RKO (cell line): Measurements from ENCODE around the gene FETUB.

Source experiments
- DNase-seq: peaks from one replicate; pipeline ENCODE4 v3.0.0-alpha.2; 2016; ENCODE audit warnings: low spot score

FETUB gene

DNA sequence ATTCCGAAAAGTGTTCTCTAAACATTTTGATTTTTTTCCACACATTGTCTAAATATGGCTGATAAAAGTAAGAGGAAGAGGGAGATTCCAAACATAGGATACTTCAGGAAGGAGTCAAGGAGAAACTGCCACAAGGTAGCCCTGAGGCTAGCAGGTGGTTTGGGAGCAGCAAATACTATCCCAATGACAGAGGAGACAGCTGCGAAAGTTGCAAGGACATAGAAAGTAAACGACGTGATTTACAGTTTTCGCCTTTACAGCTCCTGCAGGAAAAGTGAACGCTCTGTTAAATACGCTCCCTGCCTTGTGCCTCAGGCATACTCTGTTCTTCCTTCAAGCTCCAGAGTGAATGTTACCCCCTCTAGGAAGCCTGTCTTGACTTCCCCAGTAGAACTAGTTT is 3.7 kb upstream of the FETUB start:
- no peak for DNase-seq

DNA sequence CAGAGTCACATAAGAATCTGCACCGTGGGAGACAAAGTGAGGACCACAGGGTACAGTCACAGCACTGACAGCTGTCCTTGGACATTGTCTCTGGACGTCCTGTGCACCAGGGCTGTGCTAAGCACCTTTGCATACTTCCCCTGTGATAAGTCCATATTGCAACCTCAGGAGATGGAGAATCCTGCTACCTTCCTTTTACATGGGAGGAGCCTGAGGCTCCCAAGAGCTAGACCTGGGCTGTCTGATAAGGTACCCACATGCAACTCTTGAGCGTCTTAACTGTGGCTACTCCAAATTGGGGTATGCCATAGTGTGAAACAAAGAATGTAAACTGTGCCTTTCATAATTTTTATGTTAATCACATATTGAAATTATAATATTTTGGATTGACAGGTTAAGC is 2.5 kb upstream of the FETUB start:
- no peak for DNase-seq

DNA sequence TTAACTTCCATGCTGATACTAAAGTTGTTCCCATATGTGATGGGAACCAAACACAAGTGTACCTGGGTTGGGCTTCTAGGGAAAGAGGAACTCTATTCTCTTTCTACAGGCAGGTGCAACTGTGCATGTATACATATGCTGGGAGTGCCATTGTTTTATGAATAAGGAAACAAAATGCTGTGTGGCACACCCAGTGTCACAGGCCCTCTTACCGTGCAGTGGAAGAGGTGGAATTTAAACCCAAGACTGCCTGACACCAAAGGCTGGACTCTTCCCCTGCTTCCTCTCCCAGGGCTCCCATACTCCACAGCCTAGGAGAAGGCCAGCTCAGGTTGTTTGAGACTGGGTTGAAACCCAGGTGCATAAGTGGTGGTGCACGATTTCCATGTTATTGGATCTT is 1.9 kb upstream of the FETUB start:
- no peak for DNase-seq

DNA sequence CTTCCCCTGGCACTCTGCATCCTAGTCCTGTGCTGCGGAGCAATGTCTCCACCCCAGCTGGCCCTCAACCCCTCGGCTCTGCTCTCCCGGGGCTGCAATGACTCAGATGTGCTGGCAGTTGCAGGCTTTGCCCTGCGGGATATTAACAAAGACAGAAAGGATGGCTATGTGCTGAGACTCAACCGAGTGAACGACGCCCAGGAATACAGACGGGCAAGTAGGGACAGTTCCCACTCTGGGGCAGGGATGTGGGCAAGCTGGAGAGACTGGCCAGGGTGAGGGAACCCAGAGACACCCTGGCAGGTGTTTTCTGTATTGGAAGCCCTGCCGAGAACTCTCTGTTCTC is 247 bp downstream of the FETUB start:
- no peak for DNase-seq

DNA sequence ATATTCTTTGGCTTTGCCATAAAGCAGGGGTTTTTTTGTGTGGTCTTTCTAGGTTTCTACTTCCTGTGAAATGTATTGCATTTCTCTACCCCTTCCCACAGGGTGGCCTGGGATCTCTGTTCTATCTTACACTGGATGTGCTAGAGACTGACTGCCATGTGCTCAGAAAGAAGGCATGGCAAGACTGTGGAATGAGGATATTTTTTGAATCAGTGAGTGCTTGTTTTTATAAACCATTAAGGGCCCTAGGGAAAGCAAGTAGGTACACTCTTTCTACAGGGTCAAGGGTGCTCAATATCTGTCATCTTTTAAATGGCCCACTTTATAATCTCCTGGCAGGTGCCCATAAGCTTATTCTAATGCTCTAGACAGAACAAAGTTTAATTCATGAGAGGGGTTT is 730 bp downstream of the FETUB start:
- no peak for DNase-seq

DNA sequence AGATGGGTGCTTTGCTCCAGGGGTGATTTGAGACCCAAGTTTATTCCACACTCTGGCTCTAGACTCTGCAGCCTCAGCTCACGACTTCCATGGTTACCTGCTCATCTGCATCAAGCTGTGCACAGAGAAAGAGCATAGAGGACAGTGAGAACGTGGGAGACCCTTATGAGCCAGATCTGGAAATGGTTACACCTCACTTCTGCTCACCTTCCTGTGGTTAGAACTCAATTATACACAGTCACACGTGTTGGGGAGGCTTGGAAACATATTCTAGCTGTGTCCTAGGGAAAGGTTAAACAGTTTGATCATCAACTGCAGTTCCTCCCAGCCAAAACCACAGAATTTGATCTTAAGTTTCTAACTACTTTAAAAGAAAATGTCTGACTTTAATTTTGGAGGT is 1.8 kb downstream of the FETUB start:
- DNase-seq: no peak

DNA sequence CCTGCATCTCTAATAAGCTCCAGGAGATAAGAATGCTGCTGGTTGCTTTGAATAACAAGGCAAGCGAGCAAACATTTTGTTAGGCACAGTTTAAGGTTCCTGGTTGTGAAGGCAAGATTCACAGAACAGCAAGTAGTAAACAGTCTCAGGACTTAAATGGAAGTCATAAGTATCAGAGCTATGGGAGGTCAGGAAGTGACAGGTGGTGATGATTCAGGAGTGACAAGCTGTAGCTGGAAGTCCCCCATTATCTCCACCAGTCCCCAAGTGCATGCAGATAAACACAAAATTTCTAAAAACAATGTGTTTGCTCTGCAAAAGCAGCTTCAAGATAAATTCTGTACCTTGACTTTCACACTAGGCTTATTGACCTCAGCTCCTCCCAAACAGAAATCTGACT is 3.3 kb downstream of the FETUB start:
- DNase-seq: peak; percentile 16

DNA sequence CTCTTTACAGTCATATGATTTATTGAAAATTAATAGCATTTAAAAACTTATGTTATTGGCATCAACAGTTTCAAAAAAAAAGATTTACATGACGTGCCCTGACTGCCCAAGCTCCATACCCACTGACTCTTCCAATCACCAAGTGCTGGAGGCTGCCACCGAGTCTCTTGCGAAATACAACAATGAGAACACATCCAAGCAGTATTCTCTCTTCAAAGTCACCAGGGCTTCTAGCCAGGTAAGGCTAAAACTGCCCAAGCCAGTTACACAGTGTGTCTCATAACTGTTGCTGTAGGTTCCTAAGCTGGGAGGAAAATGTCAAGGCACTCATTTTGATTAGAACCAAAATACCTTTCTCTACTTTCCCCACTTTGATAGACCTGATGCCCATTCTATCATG is 4.5 kb downstream of the FETUB start:
- DNase-seq: no peak

DNA sequence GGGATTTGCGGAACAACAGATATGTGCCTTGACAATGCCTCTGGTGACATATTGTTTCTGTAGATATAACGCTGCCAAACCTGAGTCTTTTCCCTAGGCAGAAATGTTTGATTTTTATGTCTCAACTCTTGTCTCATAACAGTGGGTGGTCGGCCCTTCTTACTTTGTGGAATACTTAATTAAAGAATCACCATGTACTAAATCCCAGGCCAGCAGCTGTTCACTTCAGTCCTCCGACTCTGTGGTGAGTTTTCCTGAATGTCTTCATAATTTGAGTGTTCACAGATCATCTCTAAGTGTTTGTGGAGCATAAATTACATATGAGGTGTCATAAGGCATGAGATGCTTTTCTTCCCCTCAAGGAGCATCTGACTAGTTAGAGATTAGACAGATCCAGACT is 5.9 kb downstream of the FETUB start:
- no peak for DNase-seq

DNA sequence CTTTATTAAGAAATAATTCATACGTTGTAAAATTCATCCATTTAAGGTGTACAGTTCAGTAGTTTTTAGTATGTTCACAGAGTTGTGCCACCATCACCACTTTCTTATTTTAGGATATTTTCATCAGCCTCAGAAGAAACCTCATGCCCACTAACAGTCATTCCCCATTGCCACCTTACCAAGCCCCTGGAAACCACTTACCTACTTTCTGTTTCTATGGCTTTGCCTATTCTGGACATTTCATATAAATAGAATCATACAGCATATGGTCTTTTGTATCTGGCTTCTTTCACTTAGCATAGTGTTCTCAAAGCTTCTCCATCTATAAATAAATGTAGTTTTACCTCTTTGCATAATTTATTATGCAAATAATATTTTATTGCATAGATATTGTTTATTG is 6.6 kb downstream of the FETUB start:
- no peak for DNase-seq

DNA sequence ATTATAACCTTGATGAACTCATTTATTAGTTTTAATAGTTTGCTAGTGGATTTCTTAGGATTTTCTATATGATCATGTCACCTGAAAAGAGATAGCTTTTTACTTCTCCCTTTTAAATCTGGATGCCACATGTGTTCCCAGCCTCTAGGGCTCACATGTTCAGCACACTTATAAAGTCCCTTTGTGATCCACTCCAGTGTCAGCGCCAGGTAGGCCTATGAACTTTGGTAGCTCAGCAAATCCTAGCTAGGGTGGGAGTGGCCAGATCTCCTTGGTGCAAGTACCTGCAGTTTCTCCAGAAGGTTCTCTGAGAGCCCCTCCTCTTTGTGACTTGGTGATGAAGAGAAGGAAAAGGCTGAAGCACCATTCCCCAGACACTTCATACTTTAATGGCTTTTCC is 8.7 kb downstream of the FETUB start:
- no peak for DNase-seq

DNA sequence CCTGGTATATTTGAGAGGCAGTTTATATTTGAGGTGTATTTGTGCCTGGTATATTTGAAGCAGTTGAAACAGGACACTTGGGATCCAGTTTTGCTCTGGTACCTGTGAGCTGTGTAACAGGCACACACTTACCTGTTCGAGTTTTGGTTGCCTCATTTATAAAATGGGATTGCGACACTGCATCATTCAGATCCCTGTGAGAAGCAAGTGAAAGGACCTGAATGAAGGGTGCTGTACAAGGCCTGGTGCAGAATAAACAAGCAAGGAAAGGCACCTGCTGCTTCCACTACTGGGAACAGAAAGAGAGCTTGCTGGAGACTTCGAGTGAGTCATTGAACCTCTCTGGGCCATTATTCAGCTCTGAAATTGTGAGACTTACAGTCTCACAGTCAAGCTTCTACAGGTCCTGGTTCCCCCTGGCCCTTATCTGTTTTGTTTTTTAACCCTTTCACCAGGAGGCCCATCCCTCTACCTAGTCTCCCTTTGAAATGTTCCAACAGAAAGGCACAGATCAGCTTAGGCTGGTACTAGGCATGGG is 11.5 kb downstream of the FETUB start:
- no peak for DNase-seq

DNA sequence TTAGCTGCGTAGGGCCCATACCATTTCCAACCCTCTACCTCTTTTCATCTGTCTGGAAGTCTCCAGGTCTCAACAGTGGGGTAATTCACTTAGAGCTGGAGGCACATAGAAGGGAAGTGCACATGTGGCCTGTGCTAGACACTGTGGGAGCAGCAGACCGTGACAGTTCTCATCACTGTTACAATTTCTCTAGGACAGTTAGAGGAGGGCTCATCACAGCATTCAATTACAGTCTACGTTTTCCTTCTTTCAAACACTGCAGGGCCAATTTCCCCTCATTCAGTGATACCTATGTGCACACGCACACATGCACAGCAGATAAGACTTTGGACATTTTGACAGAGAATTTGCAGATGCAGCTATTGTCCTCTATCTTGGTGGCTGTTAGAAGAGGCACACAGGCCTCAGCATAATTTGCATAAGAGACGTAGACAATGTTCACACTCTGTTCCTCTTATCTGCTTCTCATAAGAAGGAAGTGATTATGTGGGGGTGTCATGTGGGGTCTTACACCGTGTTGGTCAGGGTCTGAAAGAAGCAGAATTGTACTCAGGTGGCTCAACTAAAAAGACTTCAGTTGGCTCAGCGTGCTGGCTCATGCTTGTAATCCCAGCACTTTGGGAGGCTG is 13.0 kb downstream of the FETUB start:
- DNase-seq: no peak

DNA sequence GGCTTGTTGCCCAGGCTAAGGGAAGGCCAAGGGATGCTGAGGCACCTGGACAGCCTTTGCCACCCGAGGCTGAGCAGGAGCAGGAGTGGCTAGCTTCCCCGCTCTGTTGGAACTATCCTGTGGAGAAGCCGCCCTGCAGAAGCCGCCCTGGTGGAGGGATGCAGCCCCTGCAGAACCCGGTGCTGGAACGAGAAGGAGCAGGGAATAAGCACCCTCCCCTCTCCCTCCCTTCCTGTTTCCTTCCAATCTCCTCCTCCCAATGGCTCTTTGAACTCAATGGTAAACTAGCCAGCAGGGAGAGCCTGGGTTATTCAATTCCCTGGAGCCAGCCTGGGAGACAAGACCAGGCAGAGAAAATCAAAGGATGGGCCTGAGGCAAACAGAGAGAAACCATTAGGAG is 13.8 kb downstream of the FETUB start:
- DNase-seq: peak; percentile 4

DNA sequence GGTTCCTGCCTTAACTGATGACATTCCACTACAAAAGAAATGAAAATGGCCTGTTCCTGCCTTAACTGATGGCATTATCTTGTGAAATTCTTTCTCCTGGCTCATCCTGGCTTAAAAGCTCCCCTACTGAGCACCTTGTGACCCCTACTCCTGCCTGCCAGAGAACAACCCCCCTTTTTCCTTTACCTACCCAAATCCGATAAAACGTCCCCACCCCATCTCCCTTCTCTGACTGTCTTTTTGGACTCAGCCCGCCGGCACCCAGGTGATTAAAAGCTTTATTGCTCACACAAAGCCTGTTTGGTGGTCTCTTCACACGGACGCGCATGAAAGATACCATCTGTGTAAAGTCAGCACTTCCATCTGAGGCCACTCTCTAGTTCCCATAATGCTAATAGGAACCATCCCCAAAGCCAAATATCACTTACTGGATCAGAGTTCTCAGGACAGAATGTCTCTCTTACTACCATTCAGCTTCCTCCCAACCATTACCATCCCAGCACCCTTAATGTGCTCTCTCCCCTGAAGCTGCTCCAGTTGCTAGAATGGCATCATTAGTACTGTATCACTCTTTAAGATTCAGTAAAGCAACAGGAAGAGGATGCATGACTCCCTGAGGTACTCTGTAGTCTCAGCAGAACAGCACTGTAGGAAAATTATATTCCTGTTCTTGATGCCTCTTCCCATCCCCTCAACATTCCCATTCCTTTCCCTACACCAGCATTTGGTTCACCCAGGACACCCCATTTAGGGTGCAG is 23.3 kb downstream of the FETUB start:
- DNase-seq: no peak

DNA sequence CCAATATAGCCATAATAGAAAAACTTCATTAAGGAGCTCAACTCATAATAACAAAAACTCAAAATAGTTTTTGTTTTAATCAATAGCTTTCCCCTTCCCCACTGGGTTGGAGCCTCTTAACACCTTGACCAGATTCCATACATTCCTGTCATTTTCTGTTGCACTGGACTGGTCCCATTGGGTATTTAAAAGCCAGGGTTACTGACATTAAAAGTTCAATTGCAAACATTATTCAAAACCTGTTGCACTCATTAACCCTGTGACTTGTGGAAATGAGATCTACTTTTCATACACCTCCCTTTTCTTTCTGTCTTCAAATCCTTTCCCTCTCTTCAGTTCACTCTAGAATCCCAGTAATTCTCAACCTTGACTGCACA is 23.9 kb downstream of the FETUB start:
- DNase-seq: no peak

DNA sequence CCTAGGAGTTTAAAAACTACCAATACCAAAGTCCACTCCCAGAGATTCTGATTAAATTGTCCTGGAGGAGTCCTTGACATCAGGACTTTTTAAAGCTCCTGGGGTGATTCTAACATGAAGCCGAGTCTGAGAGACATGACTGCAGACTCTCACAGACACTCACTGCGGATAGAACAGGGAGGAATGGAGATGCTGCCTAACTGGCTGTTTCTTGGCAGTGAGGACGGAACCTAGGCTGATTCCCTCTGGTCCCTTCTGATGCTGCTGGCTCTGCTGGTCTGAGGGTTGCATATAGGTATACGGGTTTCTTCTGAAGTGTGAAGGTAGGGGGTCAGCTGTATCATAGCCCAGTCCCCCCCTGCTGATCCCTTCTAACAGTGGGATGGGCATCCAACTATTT is 24.3 kb downstream of the FETUB start:
- DNase-seq: no peak

DNA sequence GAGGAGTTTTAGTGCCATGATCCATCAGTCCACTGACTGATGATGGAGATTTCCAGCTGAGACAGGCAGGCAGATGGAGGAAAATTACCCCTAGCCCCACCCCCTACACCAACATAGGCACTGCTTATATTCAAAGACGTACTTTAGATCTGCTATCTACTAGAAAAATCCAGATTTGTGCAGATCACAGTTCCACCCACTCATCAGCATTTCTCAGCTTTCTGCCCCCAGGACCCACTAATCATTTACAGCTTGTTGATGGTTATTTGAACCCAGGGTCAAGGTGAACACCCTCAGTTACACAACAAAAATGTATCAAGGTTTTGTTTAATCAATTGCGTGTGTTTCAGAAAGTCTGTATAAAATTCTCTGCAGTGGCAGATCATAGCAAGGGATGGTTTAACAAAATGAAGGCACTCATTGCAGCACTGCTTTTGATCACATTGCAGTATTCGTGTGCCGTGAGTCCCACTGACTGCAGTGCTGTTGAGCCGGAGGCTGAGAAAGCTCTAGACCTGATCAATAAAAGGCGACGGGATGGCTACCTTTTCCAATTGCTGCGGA is 25.5 kb downstream of the FETUB start, which contains the start of gene HRG:
HRG (plus strand) TSS at position 390 of the 564 bp plus-strand sequence; CDS start at position 408, 18 bp downstream.
- no peak for DNase-seq

DNA sequence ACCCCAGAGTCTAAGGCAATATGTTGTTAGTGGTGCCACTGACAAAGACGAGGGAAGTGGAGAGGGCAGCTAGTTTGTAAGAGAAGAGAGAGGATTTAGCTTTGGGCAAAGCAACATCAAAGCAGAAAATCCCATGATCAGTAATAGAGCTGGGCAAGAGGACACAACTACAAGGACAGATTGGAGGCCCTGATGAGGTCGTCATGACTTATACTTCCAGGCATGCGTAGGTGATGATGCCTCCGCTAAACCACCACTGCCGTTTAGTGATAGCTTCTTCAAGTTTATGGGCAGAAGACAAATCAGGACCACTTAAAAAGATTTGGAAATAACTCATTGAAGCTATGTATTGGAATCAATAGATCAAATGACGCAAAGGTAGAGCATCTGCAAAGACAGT is 28.2 kb downstream of the FETUB start:
- no peak for DNase-seq

DNA sequence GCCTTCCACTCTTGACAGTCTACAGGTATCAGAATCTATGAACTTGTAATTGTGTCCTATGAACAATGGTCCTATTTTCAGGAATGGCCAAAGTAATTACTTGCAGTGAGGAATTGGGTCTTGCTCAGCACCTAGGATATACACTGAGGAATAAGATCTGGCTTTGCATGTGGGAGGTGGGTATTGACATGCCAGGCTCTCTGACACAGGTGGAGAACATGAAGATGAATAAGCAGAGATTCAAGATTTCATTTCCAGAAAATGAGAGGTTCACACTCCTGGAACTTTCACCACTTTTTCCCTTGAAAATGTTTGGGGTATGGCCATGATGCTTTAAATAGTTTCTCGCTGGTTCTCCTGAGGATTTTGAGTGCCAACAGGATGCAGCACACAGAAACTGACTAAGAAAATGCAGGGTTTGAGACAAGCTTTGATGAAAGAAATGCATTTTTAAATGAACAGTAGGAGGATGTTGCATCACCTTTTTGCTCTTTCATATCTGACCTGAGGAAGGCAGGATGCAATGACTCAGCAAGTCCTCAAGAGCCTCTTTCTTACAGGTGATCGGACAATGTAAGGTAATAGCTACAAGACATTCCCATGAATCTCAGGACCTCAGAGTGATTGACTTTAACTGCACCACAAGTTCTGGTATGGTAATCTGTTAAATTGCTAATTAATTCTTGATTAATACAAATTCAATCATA is 29.3 kb downstream of the FETUB start:
- DNase-seq: no peak

DNA sequence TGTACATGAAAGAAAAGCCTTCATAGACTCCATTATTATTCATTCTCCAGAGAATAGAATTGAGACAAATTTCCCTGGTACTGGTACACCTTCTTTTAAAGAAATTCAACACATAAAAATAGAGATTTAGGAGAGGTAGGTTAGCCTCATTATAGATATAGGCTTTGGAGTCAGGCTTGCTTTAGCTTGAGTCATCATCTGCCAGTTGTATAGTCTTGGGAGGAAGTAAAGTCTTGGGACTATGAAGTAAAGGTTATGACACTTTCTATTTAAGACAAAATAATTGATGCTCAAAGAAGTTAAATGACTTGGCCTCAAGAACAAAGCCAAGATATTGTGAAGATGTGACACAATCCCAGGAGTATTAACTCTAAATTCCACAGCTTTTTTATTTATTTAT is 30.0 kb downstream of the FETUB start:
- DNase-seq: no peak

DNA sequence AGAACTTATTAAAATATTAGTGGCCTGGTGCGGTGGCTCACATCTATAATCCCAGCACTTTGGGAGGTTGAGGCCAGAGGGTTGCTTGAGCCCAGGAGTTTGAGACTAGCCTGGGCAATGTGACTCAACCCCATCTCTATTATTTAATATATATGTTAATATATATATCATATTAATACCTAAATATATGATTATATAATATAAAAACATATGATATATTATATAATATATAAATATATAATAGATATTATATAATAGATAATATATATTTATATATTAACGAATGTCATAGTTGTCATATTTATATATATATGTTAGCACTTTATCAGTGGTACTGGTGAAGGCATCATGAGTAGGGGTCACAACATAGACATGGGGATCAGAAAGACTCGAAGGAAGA is 30.9 kb downstream of the FETUB start:
- no peak for DNase-seq

DNA sequence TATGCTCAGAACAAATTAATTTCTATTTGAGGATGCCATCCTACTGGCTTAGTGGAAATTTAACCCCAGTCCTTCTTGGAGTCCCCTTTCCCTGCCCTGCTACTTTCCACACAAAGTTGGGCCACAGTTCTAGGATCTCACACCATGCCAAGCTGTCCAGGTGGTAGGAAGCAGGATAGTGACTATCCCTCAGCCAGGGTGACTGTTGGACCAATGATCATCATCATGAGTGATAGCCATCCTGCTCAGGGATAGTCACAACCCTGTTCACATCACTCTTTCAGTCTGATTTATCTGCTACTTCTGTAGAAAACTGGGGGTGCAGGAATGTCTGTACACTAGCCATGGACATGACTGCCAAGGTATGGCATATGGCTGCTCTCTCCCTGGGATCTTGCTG is 38.4 kb downstream of the FETUB start:
- no peak for DNase-seq
